Endothelial cell of umbilical vein (primary cell): ENCODE results near the gene IFNA2. TPM values are rescaled to one million over a fixed set of nuclear protein-coding genes. Genes with fewer than 3 reads are reported as not detected.

ENCODE experiments used
- BruUV-seq: library from RNA; stranded (reverse); fragments of 400-500 nt; replicated peaks from 2 replicates; lab custom pipeline; 2021; lab: Mats Ljungman, UMichigan
- CTCF ChIA-PET: fragments of 300-600, 350-600 bp; sonication (Branson Sonifier 250); formaldehyde crosslinking; loops from one replicate; lab custom pipeline; 2021; ENCODE audit warnings: antibody characterized with exemption, inconsistent platforms; lab: Charles Lee
- POLR2A ChIA-PET: fragments of 300-600, 350-600 bp; sonication (Branson Sonifier 250); formaldehyde crosslinking; loops from one replicate; lab custom pipeline; 2021; ENCODE audit warnings: antibody characterized with exemption, inconsistent platforms; lab: Charles Lee
- DNase-seq: peaks from one replicate; pipeline ENCODE4 v3.0.0-alpha.2; 2011; ENCODE audit warnings: low read depth, low spot score
- FAIRE-seq: peaks from 2 replicates; lab custom pipeline; 2011; peaks lifted over from hg19 to GRCh38; lab: Jason Lieb, UNC
- H2AFZ ChIP-seq: 2 replicates; pipeline ENCODE4 v1.6.0; 2012; ENCODE audit warnings: low read depth, low read length, control low read depth, inconsistent platforms
- H3K27ac ChIP-seq: 2 replicates; pipeline ENCODE4 v1.5.1; 2011; ENCODE audit warnings: low read depth, mild to moderate bottlenecking, control low read depth, low read length, moderate library complexity; ENCODE audit not compliant: insufficient read depth
- H3K27me3 ChIP-seq, 2 experiments: 2 replicates each; pipeline versions ENCODE4 v1.6.0 to v1.6.1; 2011; ENCODE audit warnings: low read length in 2 of 2, mixed read lengths in 1 of 2; ENCODE audit not compliant: control insufficient read depth in 2 of 2, insufficient read depth in 2 of 2
- H3K36me3 ChIP-seq, 2 experiments: 2 replicates in 1 of 2; 3 replicates in 1 of 2; pipeline ENCODE4 v1.5.1; 2011; ENCODE audit warnings: low read length in 2 of 2, mild to moderate bottlenecking in 1 of 2, moderate library complexity in 1 of 2; ENCODE audit not compliant: control insufficient read depth in 2 of 2, insufficient read depth in 2 of 2; ENCODE audit errors: extremely low read depth in 1 of 2
- H3K4me1 ChIP-seq: 3 replicates; pipeline ENCODE4 v1.5.1; 2011; ENCODE audit warnings: mild to moderate bottlenecking, low read length; ENCODE audit not compliant: control insufficient read depth, insufficient read depth; ENCODE audit errors: extremely low read depth
- H3K4me2 ChIP-seq: 2 replicates; pipeline ENCODE4 v1.6.1; 2011; ENCODE audit warnings: low read length, control low read depth, mixed read lengths; ENCODE audit not compliant: insufficient read depth
- H3K4me3 ChIP-seq, 3 experiments: fragments of 200-600 bp in 1 of 3; sonication (generic), shearing (Covaris generic) in 1 of 3; replicated peaks in 1 of 3; 2 replicates each; pipeline ENCODE4 v1.5.1; 2011 to 2016; ENCODE audit warnings: control low read depth in 3 of 3, low read length in 3 of 3, mild to moderate bottlenecking in 2 of 3, inconsistent platforms in 1 of 3, low read depth in 1 of 3, moderate library complexity in 1 of 3; ENCODE audit not compliant: insufficient read depth in 1 of 3
- H3K79me2 ChIP-seq: 2 replicates; pipeline ENCODE4 v1.6.0; 2012; ENCODE audit warnings: low read length, inconsistent platforms; ENCODE audit not compliant: control insufficient read depth, insufficient read depth
- H3K9ac ChIP-seq: replicated peaks from 2 replicates; pipeline ENCODE3; 2011; ENCODE audit warnings: low read length, control low read depth; ENCODE audit not compliant: insufficient read depth; ENCODE audit errors: extremely low read depth
- H3K9me1 ChIP-seq: replicated peaks from 3 replicates; pipeline ENCODE4 v1.6.0; 2011; ENCODE audit warnings: mild to moderate bottlenecking, low read length; ENCODE audit not compliant: control insufficient read depth, insufficient read depth; ENCODE audit errors: extremely low read depth
- H3K9me3 ChIP-seq: replicated peaks from 2 replicates; pipeline ENCODE4 v1.5.1; 2012; ENCODE audit warnings: low read length, inconsistent platforms; ENCODE audit not compliant: control insufficient read depth, insufficient read depth
- H4K20me1 ChIP-seq: replicated peaks from 2 replicates; pipeline ENCODE3; 2011; ENCODE audit warnings: mild to moderate bottlenecking, low read length; ENCODE audit not compliant: control insufficient read depth, insufficient read depth; ENCODE audit errors: extremely low read depth
- CTCF ChIP-seq, 2 donors: IDR thresholded peaks; 1 replicate in 1 of 2; 2 replicates in 1 of 2; pipeline ENCODE4 v1.5.1; 2011; ENCODE audit warnings: low read length in 2 of 2, mild to moderate bottlenecking in 2 of 2, moderate library complexity in 2 of 2, control low read depth in 1 of 2, inconsistent platforms in 1 of 2, low read depth in 1 of 2; ENCODE audit not compliant: insufficient read depth in 1 of 2; ENCODE audit errors: extremely low read depth in 1 of 2
- FOS ChIP-seq: IDR thresholded peaks from 2 replicates; pipeline ENCODE4 v1.6.1; 2011; ENCODE audit warnings: mild to moderate bottlenecking, low read length, moderate library complexity, borderline replicate concordance; ENCODE audit not compliant: insufficient read depth
- GATA2 ChIP-seq: IDR thresholded peaks from 2 replicates; pipeline ENCODE4 v1.7.0; 2011; ENCODE audit warnings: low read depth, mild to moderate bottlenecking, moderate library complexity, mixed read lengths, low read length; ENCODE audit not compliant: insufficient read length, insufficient read depth
- MAX ChIP-seq: IDR thresholded peaks from 2 replicates; pipeline ENCODE4 v1.6.1; 2011; ENCODE audit not compliant: insufficient read depth, insufficient read length
- POLR2AphosphoS5 ChIP-seq: IDR thresholded peaks from 2 replicates; pipeline ENCODE4 v1.6.1; 2012; ENCODE audit warnings: low read depth, mild to moderate bottlenecking, control low read depth, low read length, moderate library complexity; ENCODE audit not compliant: insufficient read depth
- dilution Hi-C: fragments of 300-500 bp; cut with MboI; formaldehyde crosslinking; loops from one replicate; pipeline ENCODE4 v1.15.0; 2019; ENCODE audit warnings: low sequenced_read_pairs; ENCODE audit not compliant: extremely low pct_ligation_motif_present
- intact Hi-C: fragments of 100-400 bp; cut with micrococcal nuclease; formaldehyde crosslinking; loops from one replicate; pipeline ENCODE4 v1.10.0; 2022
- polyA plus RNA-seq, 4 experiments: library from polyadenylated mRNA; depleted of rRNA in 3 of 4; stranded (reverse) in 3 of 4; unstranded in 1 of 4; fragments of >200 nt; gene quantifications; 2 replicates each; pipeline versions ENCODE4 v1.2.1 to v1.2.3, GENCODE V29; 2011 to 2012; ENCODE audit warnings: missing spikeins in 1 of 4
- total RNA-seq: library from RNA; stranded (reverse); gene quantifications from 2 replicates; pipeline ENCODE4 v1.2.3, GENCODE V29; 2021

IFNA2 gene
- total and polyA plus RNA-seq, 2 donors (not counting 3 experiments of a cell fraction or from before 2014, with no cell fraction given): not detected

- Histone ChIP-seq H3K4me1 (no peaks in the 10 kb centered on the region), H3K4me2 (no peak overlapping the region), H3K27me3 (peaks cover 10 to 69% of the 10 kb centered on the region in 2 experiments), H3K27ac (no peak overlapping the region), H3K9ac (no peak overlapping the region), H3K79me2 (no peaks in the 10 kb centered on the region), H2AFZ (no peak overlapping the region), H3K36me3 (no peaks in the 10 kb centered on the region), H3K4me3 (no peak overlapping the region), H4K20me1 (no peaks in the 10 kb centered on the region), H3K9me1 (no peaks in the 10 kb centered on the region), H3K9me3 (no peaks in the 10 kb centered on the region)
- no peak for DNase-seq
- dilution Hi-C loops (no loop called here), intact Hi-C loops (no loop called here)
- no TSS peak for BruUV-seq
- FAIRE-seq: no peak
- TF ChIP-seq FOS (no peak), MAX (no peak), POLR2AphosphoS5 (no peak), GATA2 (no peak), CTCF (IDR thresholded peaks at IDR 0.05; ENCODE audit: extremely low read depth in 1 of 2, insufficient read depth in 1 of 2, low read depth in 1 of 2, low read length in 2 of 2) (no peak)
- ChIA-PET CTCF (interaction anchor here (2.1 kb wide), 1 partner anchor 12 kb away, joined by 10 read pairs; no protein-coding TSS in a partner anchor), POLR2A (no interaction called here)
Observed at GRCh38 chr9:21383627-21384026, 1.6 kb downstream of the IFNA2 start.
